HG02840 (cell line): Measurements from ENCODE around the gene ICAM1.
"Not testable (repeated sequence)": the region's sequence is repeated elsewhere in the genome, so short reads cannot be mapped to it uniquely, and the experiment has no call there.

ENCODE experiments used
- ATAC-seq: cut with Tn5 transposase; IDR thresholded peaks from one replicate; pipeline ENCODE4 v1.9.1; 2021; ENCODE audit warnings: mild to moderate bottlenecking, moderate library complexity, moderate number of reproducible peaks; ENCODE audit not compliant: unreplicated experiment, low FRiP score

The ICAM1 gene

GRCh38 chr19:10270180-10270615, 722 bp upstream of the ICAM1 start:
- no peak for ATAC-seq

GRCh38 chr19:10271543-10272086, 695 bp downstream of the ICAM1 start:
- peak; percentile 27 for ATAC-seq

GRCh38 chr19:10274589-10274988, 3.7 kb downstream of the ICAM1 start:
- ATAC-seq: no peak

GRCh38 chr19:10277795-10278589, 7.1 kb downstream of the ICAM1 start:
- ATAC-seq: no peak

GRCh38 chr19:10278935-10279334, 8.0 kb downstream of the ICAM1 start:
- no peak for ATAC-seq

- no peak for ATAC-seq
Measured at GRCh38 chr19:10279737-10280442, 9.0 kb downstream of the ICAM1 start.

GRCh38 chr19:10282043-10282442, 11.1 kb downstream of the ICAM1 start:
- ATAC-seq: not testable (repeated sequence)

GRCh38 chr19:10283301-10284064, 12.6 kb downstream of the ICAM1 start:
- no peak for ATAC-seq

- no peak for ATAC-seq
Measured at GRCh38 chr19:10284065-10284959, 13.4 kb downstream of the ICAM1 start.

- ATAC-seq: no peak
Measured at GRCh38 chr19:10284960-10285278, 14.0 kb downstream of the ICAM1 start.

GRCh38 chr19:10285393-10285792, 14.5 kb downstream of the ICAM1 start:
- no peak for ATAC-seq

GRCh38 chr19:10286803-10287737, 16.1 kb downstream of the ICAM1 start, which contains the start of gene ICAM4:
Gene ICAM4, plus strand, starts transcription at chr19:10286955. Its CDS starts 58 bp downstream, at chr19:10287013.
- ATAC-seq: no peak

- no peak for ATAC-seq
Measured at GRCh38 chr19:10288662-10289166, 17.8 kb downstream of the ICAM1 start.

GRCh38 chr19:10289167-10289835, 18.4 kb downstream of the ICAM1 start:
- no peak for ATAC-seq

- no peak for ATAC-seq
Measured at GRCh38 chr19:10289836-10290356, 19.0 kb downstream of the ICAM1 start, which contains the start of gene ICAM5. Gene ICAM5, plus strand, starts transcription at chr19:10289952. Its CDS starts 92 bp downstream, at chr19:10290044.

GRCh38 chr19:10290357-10290875, 19.5 kb downstream of the ICAM1 start:
- no peak for ATAC-seq

GRCh38 chr19:10290876-10291553, 20.1 kb downstream of the ICAM1 start:
- ATAC-seq: no peak
